NCI-H446 (cell line): ENCODE data around the gene ZNF692.

Experiments
- DNase-seq, 2 experiments: peaks; one replicate each; lab custom pipeline; 2025; lab: John Stamatoyannopoulos, UW

The ZNF692 gene

DNA sequence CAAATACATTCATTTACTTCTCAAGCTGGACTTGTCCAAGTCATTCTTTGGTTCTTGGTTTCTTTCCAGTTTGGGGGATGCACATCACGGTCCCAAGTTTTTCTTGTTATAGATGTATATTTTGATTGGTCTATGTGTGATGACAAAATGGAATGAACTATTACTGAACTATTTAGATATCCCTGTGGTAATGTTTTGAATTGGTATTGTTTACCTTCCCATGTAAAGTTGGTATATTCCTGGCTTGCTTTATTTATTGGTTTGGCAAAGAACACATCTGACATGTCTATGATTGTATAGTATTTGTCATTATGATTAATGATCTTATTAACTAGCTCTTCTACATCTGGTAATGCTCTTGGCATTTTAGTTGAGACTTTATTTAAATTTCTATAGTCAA is 22.4 kb upstream of the ZNF692 start:
- peak; percentile 37 to 70 for DNase-seq

DNA sequence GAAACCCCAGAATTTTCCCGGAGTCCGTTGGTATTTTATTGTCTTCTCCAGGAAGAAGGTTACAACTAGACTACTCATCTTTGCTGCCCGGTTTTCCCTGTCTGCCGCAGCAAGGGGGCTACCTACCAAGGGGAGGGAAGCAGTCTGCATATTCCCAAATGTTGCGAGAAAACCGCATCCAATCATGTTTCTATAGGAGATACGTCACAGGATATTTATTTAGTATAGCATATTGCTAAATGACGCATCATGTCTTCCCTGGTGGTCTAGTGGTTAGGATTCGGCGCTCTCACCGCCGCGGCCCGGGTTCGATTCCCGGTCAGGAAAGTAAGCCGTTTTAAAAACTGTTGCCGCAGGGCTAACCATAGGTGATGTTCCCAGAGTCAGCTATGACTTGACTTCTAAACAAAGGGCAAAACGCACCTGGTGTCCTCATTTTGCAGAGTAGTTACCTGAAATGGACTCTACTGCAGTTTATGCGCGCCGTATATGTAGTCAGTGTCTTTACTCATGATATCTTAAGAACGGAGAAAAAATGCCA is 15.2 kb upstream of the ZNF692 start:
- peak; percentile 90 to 95 for DNase-seq

DNA sequence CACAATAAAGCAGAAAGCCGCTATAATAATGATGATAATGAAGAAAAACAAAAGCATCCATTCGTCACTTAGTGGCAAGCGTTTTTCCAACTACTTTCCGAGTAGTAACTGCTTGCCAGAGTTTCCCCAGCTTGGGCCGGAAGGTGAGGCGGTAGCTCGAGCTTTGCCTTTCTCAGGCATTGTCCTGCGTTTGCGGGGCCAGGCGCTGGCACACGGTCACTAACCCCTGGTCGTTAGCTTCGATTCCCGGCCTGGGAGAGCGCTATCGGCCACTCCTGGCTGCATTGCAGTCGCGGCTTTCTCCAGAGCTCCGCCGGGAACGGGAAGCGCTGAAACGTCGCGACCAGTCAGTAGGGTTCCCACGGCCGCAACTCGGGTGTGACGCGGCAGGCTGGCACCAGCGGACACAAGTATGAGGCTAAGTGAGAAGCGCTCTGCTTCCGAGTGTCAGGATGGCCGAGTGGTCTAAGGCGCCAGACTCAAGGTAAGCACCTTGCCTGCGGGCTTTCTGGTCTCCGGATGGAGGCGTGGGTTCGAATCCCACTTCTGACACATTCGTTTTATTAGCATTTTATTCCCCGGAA is 14.6 kb upstream of the ZNF692 start:
- DNase-seq, result peak; percentile 93 to 97

DNA sequence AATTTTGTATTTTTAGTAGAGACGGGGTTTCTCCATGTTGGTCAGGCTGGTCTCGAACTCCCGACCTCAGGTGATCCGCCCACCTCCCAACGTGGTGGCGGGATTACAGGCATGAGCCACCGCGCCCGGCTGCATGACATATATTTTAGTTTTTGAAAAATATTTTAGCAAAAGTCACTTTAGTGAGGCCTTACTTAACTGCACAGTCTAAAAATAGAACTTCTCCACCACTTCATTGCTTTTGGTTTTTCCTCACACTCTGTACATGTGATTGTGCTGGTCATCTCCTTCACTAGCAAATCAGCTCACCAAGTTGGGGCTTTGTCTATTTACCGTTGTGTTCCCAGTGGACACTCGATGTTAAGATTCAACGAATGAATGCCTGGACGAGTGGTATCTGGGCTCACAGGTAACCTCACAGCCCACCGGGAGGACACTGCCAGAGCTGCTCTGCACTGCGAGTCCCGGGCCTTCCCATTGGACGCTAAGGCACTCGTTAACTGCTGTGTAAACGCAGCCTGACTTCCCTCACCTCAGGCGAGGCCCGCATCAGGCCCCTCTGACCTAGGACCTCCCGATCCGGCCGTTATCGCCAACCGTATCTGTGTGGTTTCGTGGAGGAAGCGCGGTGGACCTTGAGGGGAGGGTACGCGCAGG is 14.0 kb upstream of the ZNF692 start:
- DNase-seq, result peak; percentile 56 to 70

DNA sequence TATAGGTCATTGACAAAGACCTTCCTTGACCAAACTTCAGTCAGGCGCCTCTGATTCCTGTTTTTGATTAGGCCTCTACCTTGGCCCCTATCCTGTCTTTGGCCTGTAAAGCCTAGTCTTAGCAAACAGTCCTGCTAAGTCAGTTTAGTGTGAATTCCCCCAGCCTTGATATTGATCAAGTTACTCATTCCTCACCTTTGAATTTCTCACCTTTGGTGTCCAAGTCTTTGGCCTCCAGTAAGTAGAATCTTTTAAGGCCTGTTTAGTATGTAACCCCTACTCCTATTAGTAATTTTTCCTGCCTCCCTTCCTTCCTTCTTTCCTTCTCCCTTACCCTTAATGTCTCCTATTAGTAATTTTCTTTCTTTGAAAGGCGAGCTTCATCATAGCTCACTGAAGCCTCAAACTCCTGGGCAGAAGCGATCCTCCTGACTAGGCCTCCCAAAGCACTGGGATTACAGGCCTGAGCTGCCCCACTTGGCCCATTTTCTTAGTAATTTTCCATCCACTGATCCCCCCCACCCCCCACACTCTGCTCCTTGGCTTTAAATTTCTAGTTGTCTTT is 13.0 kb upstream of the ZNF692 start:
- no peak for DNase-seq

DNA sequence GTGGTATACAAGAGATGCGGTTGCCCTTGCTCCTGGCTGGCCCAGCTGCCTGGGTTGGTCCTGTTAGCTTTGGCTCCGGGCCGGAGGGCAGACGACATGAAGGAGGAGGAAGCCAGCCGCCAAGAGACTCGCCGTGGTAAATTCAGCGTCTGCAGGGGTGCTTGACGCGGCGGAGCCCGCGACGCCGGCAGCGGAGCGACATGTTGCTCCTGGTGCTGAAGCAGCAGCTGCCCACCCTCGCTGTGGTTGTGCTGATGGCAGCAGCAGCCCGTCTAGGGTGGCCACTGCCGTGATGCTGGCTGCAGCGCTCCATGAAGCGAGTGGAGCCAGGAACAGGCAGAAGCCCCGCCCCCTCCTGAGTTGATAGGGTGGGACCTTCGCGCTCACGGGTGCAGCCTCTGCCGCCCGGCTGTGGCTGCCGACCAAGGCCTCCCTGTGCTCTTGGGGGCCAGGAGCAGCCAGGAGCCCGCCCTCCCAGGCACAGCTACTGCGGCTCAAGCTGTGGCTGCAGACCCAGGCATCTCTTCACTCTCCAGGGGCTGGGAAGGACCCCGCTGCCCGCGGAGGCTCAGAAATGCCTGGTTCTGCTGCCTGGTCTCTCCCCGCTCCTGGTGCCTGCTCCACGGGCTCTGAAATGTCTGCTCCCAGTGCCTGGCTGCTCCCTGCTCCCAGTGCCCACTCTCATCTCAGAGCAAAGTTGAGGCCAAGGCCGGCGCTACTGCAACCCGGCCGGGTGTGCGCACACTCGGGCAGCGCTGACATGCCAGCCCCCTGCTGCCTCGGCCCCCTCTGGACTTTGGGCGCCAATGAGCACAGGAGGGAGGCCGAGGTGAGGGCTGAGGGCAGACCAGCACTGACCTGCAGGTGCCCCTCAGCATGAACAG is 4.4 kb upstream of the ZNF692 start:
- DNase-seq, result peak; percentile 48 to 89

DNA sequence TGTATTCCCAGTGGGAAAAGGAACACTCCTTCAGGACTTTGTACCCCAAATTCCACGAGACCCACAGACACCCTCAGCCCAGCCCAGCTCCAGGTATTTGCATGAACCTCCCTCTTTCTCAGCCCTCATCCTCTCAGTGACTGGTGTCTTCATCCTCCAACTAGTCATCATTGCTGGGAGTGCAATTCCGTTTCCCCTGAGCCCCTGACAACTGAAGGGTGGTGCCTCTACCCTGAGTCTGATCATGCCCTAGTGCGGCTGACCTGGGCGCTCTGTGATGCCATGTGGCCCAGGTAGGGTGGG is 3.8 kb upstream of the ZNF692 start:
- DNase-seq, result no peak

DNA sequence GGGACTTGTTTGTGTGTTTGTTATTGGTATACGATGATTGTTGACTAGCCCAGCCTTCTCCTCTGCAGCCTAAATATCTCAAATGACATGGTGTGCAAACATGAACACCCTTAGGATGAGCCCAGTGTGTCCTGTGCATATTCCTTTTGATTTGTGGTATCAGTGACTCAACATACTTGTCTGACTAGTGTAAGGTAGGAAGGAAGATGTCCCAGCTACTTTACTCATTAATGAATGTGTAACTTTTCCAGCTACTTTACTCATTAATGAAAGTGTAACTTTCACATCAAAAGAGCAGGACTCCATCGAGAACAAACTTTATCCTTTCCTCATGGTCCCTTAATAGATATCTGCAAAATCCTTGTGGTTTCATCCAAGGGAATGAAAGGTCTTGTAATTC is 2.7 kb upstream of the ZNF692 start:
- DNase-seq, result no peak

DNA sequence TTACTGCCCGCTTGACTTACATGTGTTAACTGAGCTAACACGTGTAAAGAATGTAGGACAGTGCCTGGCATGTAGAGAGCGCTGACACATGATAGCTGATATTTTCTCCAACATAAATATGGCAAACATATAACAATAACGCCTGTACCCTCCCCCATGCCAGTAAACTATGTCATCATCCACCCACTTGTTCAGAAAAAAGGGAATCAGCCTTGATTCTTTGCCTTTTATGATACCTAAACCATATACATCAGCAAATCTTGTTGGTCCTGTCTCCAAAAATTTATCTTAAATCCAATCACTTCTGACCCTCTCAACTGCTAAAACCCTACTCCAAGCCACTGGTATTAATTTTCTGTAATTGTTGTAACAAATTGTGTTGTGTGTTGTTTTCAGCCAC is 1.1 kb upstream of the ZNF692 start:
- DNase-seq, result no peak

DNA sequence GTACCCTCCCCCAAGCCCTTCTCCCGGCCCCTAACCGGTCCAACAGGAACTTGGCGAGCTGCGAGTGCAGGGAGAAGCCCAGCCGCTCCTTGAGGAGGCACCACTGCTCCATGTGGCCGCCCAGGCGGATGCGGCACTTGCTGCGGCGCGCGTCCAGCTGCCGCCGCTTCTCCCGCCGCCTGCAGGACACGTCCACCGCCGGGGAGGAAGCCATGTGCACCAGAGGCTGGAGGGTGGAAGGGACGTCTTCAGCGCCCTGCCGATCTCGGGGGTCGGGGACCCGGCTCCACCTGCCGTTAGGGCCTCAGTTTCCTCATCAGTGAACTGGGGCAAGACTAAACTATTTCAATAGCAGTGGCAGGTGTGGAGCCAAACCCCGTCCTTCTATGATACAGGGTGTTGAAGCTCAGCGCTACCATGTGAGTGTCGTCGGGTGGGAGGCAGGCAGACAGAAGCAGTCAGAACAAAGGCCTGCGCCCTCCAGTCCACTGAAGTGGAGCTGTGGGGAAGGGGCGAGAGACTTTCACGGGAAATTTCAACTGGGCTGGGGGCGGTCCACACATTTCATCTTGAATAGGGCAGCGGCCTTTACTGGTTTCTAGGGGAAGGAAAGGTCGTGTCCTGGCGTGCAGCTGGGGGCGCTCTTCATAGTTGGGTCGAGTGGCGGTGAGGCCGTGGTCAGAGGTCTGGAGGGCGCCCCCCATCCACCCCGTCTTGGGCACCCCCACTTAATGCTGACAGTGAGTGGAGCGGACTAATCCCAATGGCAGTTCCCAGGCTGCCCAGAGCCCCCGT is 592 bp downstream of the ZNF692 start:
- peak; percentile 43 to 65 for DNase-seq

DNA sequence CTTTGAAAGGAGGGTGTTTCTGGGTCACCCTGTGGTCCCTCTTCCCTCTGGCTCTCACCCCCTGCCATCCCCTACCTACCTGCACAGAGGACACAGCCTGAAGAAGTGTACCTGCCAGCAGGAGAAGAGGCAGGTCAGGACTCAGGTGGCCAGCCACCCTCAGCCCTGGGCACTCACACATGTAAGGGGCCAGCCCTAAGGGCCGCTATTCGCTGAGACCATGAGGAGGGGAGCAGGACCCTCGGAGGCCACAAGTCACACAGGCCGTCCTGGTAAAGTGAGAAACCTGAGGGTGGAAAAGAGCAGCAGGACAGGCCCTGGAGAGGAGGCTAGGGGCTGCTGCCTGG is 1.2 kb downstream of the ZNF692 start:
- DNase-seq, result no peak

DNA sequence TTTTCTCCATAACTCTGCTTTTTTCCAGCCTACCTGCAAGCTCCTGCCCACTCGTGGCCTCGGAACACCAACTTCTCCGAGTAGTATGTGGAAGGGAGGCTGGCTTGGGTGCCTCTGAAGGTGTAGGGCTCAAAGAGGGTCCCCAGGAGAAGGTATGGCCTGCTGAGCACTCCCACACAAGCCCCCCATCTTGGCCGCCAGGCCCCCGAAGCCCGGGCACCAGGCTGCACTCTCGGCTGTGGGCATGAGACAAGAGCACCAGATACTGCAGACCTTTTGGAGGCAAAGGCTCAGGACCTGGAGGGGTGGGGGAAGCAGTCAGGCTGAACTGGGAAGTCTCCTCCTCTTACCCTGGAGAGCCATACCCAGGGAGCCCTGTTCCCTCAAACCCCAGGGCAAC is 1.7 kb downstream of the ZNF692 start:
- DNase-seq, result peak in 1 of 2 experiments; percentile 8

DNA sequence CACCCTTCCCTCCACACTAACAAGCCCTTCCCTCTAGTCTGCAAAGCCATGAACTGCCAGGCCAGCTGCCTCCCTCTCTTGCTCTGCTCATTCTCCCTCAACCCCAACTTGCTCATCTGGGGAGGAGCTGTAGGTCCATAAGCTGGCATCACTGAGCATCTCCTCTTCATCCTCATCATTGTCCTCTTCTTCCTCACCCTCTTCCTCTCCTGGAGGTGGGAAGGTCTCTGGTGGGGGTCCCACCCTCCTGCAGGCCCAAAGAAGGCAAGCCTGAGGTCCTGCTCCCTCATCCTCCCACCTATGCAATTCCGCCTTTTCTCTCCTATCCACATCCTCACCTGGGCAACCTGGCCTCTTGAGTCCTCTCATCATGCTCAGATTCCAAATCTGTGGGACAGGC is 2.7 kb downstream of the ZNF692 start:
- no peak for DNase-seq

DNA sequence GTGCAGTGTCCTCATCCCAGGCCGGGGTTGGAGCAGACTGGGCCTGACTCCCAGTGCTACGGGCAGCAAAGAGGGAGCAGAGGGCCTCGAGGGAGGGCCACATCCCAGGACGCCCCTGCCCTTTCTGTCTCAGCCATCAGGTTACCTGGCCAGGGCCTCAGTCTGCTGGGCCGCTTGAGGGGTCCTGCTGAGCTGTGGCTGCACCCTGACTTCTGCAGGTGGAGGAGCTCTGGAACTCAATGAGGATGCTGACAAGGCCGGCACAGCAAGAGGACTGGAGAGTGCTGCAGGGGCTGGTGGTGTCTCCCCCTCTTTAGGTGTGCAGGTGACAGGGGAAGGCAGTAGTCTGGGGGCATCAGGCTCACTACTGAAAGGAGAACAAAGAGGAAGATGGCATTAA is 3.3 kb downstream of the ZNF692 start:
- no peak for DNase-seq

DNA sequence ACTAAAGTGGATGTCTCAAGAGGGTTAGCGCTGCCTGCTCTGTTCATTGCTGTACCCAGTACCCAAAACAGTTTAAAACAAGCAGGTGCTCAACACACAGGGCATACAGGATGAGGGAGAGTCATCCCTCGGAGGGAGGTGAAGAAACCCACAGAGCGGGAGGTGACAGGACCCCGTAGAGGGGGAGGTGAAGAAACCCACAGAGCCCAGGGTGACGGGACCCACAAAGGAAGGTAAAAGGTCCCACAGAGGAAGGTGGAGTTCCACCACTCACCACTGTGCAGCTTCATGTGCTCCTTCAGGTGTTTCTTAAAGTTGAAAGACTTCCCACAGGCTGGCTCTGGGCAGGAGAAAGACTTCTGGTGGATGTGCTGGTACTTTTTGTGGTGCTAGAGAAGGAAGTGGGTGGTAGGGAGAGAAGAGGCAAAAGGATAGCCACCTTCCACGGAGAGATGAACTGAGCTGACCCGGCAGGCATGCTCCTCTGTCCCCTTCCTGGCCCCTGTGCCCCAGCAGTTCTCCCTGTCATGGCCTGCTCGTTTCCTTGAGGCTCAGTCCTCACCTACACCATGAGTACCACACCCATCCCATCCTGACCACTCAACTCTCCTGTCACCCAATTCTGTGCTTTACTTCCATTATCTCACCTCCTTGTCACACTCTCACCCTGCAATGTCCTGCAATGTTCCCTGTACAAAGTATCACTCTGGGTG is 5.1 kb downstream of the ZNF692 start:
- no peak for DNase-seq

DNA sequence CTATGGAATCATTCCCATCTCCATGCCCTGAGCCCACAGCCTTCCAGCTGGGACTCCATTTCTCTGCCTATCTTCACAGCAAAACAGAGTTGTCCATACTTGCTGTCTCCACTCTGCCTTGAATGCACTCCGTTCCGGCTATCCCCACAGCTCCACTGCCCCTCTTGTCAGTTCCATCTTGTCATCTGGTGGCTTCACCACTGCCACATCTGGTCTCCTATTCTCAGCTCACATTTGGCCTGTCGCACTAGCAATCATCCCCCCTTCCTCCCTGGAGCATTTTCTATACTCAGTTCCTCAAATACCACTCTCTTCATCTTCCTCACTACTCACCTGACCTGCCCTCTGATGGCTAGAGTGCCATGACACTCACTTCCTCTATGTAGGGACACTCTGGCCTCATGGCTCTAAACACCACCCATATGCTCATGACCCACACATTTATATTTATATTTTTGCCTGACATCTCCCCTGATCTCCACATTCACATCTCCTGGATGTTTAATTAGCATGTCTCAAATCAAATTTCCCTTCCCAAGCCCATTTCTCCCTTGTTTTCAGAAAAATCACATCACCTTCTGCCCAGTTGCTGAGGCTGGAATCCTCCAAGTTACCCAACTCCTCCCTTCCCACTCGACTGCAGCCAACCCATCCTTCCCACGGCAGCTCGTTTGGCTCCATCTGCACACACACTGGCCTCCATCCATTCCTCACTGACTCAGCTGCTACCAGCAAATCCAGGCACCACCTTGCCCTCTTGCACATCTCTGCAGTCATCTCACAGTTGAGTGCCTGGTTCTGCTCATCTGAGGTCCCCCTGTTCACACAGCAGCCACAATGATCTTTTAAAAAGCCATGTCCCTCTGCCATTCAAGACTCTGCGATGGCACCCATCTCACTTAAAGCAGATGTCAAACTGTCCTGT is 6.1 kb downstream of the ZNF692 start:
- DNase-seq, result peak; percentile 2 to 30

DNA sequence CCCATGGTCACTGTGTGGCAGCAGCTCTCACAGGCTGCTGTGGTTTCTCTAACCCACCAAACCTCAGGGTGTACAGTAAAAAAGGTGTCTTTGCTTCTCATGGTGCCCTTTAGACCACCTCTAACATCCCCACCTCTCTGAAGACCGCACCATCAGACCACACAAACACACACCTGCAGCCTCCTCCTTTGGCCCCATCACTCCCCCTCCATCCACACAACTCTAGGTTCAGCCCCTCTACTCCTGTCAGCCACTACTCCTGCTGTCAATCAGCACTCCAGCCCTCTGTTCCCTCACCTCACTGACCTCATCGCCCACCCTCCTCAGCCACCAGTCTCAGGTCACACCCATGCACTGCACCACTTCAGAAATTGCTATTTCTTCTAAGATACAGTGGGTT is 7.5 kb downstream of the ZNF692 start:
- DNase-seq, result no peak

DNA sequence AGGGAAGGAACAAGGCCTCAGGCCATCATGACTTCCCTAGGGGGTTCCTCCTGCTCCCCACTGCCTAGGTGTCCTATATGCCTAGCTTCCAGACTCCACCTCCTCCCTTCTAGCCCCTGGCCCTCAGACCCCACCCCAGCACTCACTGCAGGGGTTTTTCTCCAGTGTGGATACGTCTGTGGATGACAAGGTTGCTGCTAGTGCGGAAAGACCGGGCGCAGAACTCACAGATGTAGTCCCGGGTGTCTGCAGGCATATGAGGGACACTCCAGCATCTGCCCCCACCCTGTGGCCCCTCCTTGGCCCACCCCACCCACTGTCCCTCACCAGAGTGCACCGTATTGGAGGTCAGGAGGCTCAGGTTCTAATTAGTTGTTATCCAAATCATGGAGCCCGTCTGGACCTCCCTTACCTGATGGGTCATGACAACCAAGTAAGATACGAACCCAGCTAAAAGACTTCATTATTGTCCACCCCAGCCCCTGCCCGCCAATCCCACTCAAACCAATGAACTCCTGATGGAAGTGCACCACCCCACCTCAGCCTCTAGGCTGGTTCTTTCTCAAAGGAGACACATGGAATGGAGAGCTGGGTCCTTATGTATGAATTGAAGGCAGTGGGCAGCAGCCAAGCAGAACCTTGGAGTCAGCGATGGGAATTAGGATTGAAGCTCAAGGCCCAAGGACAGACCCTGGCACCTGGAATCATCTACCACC is 8.2 kb downstream of the ZNF692 start:
- no peak for DNase-seq

DNA sequence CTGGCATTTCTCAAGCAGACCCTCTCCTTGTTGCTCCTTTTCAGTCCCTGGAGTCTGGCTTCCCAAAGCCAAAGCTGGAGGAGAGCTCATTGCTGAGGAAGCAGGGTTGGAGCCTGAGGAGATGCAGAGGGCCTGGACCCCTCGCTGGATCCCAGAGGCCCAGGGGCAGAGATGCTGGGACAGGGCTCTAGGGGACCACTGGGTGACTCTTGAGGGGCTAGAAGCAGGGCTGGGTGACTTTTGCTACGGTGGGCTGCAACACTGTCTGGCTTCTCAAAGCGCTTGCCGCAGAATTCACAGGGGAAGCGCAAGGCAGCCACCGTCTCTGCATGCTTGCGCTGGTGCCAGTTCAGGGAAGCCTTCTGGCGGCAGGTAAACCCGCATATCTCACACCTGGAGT is 8.8 kb downstream of the ZNF692 start:
- DNase-seq, result no peak

DNA sequence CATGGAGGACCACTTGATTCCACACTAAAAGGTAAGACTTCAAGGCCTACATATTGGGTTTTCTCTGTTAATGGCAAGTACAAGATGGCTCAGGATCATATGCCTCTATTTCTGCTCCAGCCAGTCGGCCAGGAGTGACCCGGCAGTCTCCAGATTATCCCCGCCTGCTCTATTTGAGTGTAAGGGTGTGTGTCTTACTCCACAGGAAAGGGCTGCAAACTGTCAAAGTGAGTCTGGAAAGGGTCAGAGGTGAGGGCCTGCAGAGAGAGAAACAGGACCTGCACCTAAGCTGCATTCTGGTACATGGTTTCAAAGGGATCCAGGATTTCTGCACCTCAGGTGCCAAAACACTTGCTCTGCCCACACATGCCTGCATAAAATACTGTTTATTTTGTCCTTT is 9.2 kb downstream of the ZNF692 start:
- no peak for DNase-seq
